Measurements from ENCODE around the gene TMPRSS6. TPM values are rescaled to one million over a fixed set of nuclear protein-coding genes. Genes with fewer than 3 reads are reported as not detected.

TMPRSS6 gene
- total RNA-seq, 2 experiments from 2014 or later = 17.6 to 20.2 TPM

GRCh38 chr22:37058917-37059701, 50.4 kb downstream of the TMPRSS6 start:
- H3K4me3 Mint-ChIP-seq = no peak overlapping the region
- ATAC-seq (no peak), DNase-seq (no peak)
- no peaks in the 10 kb centered on the region for H3K9me3 Mint-ChIP-seq (ENCODE audit: low read depth)
- H3K4me1 Mint-ChIP-seq = peaks cover 34% of the 10 kb centered on the region
- POLR2A ChIA-PET = no interaction called here
- intact Hi-C loops (cut with DNase I, micrococcal nuclease) = no loop called here
- no peak overlapping the region for H3K27ac Mint-ChIP-seq
- H3K27me3 Mint-ChIP-seq = no peaks in the 10 kb centered on the region
- CTCF ChIA-PET = interaction anchor here (0.6 kb wide), 3 partner anchors 35 to 277 kb away, joined by 3 to 5 read pairs (median 3); no protein-coding TSS in a partner anchor
- peaks cover 28% of the 10 kb centered on the region for H3K36me3 Mint-ChIP-seq (ENCODE audit: low read depth)

- Mint-ChIP-seq H3K4me3 (no peak overlapping the region), H3K27me3 (no peaks in the 10 kb centered on the region), H3K27ac (no peak overlapping the region), H3K36me3 (ENCODE audit: low read depth) (peaks cover 26% of the 10 kb centered on the region), H3K9me3 (ENCODE audit: low read depth) (no peaks in the 10 kb centered on the region), H3K4me1 (peaks cover 33% of the 10 kb centered on the region)
- CTCF ChIA-PET = no interaction called here
- POLR2A ChIA-PET = no interaction called here
- ATAC-seq (no peak), DNase-seq (no peak)
- intact Hi-C loops (cut with DNase I, micrococcal nuclease) = no loop called here
These were observed 51.6 kb downstream of the TMPRSS6 start for GRCh38 chr22:37057796-37058510.

GRCh38 chr22:37057226-37057625, 52.3 kb downstream of the TMPRSS6 start:
- peaks cover 30% of the 10 kb centered on the region for H3K4me1 Mint-ChIP-seq
- no peaks in the 10 kb centered on the region for H3K27me3 Mint-ChIP-seq
- no peak for DNase-seq
- CTCF ChIA-PET = no interaction called here
- H3K36me3 Mint-ChIP-seq (ENCODE audit: low read depth) = peaks cover 26% of the 10 kb centered on the region
- POLR2A ChIA-PET = no interaction called here
- ATAC-seq = no peak
- intact Hi-C loops (cut with DNase I, micrococcal nuclease) = no loop called here
- H3K27ac Mint-ChIP-seq = no peak overlapping the region
- H3K4me3 Mint-ChIP-seq = no peak overlapping the region
- H3K9me3 Mint-ChIP-seq (ENCODE audit: low read depth) = no peaks in the 10 kb centered on the region

- CTCF ChIA-PET = interaction anchor here (0.6 to 1.7 kb wide), 5 partner anchors 11 to 369 kb away, joined by 3 to 8 read pairs (median 4); partner anchors contain the start of gene IL2RB
- DNase-seq (no peak), ATAC-seq (no peak)
- POLR2A ChIA-PET = no interaction called here
- Mint-ChIP-seq H3K4me3 (no peak overlapping the region), H3K27ac (no peak overlapping the region), H3K36me3 (ENCODE audit: low read depth) (peaks cover 23% of the 10 kb centered on the region), H3K9me3 (ENCODE audit: low read depth) (no peaks in the 10 kb centered on the region), H3K27me3 (no peaks in the 10 kb centered on the region), H3K4me1 (peaks cover 22% of the 10 kb centered on the region)
- intact Hi-C loops (cut with DNase I, micrococcal nuclease) = no loop called here
These were observed 53.3 kb downstream of the TMPRSS6 start for GRCh38 chr22:37056246-37056645.

- ATAC-seq = no peak
- Mint-ChIP-seq H3K27me3 (no peaks in the 10 kb centered on the region), H3K27ac (no peak overlapping the region), H3K36me3 (ENCODE audit: low read depth) (peaks cover 12% of the 10 kb centered on the region), H3K4me1 (peaks cover 7% of the 10 kb centered on the region), H3K9me3 (ENCODE audit: low read depth) (no peaks in the 10 kb centered on the region), H3K4me3 (no peak overlapping the region)
- CTCF ChIA-PET = interaction anchor here (0.5 to 1.7 kb wide), 6 partner anchors 10 to 1823 kb away, joined by 3 to 8 read pairs (median 3); no protein-coding TSS in a partner anchor
- DNase-seq = no peak
- POLR2A ChIA-PET = no interaction called here
- intact Hi-C loops (cut with DNase I, micrococcal nuclease) = loop anchor here in 1 of 2 experiments (5.0 kb wide), 1 partner anchor 277 kb away; the partner anchor contains the start of gene IFT27
These were observed 54.7 kb downstream of the TMPRSS6 start for GRCh38 chr22:37054600-37055365.

- ChIA-PET CTCF (interaction anchor here (0.6 to 0.7 kb wide), 2 partner anchors 144 to 1822 kb away, joined by 3 to 4 read pairs; no protein-coding TSS in a partner anchor), POLR2A (no interaction called here)
- no peak overlapping the region for H3K27ac Mint-ChIP-seq
- no peaks in the 10 kb centered on the region for H3K27me3 Mint-ChIP-seq
- peaks cover 9% of the 10 kb centered on the region for H3K36me3 Mint-ChIP-seq (ENCODE audit: low read depth)
- intact Hi-C loops (cut with DNase I, micrococcal nuclease) = loop anchor here in 1 of 2 experiments (5.0 kb wide), 1 partner anchor 277 kb away; the partner anchor contains the start of gene IFT27
- H3K4me3 Mint-ChIP-seq = no peak overlapping the region
- no peak for DNase-seq
- H3K9me3 Mint-ChIP-seq (ENCODE audit: low read depth) = no peaks in the 10 kb centered on the region
- ATAC-seq = no peak
- peaks cover 6% of the 10 kb centered on the region for H3K4me1 Mint-ChIP-seq
These were observed 55.5 kb downstream of the TMPRSS6 start for GRCh38 chr22:37054056-37054395.

GRCh38 chr22:37053310-37054055, 56.0 kb downstream of the TMPRSS6 start:
- no peak for DNase-seq
- POLR2A ChIA-PET = no interaction called here
- no peaks in the 10 kb centered on the region for H3K27me3 Mint-ChIP-seq
- ATAC-seq = no peak
- no peak overlapping the region for H3K27ac Mint-ChIP-seq
- intact Hi-C loops (cut with DNase I, micrococcal nuclease) = loop anchor here in 1 of 2 experiments (5.0 kb wide), 1 partner anchor 276 kb away; the partner anchor contains the start of gene IFT27
- no peaks in the 10 kb centered on the region for H3K9me3 Mint-ChIP-seq (ENCODE audit: low read depth)
- peak overlapping the region; percentile 79 for H3K4me3 Mint-ChIP-seq
- peaks cover 6% of the 10 kb centered on the region for H3K4me1 Mint-ChIP-seq
- CTCF ChIA-PET = interaction anchor here (0.6 kb wide), 1 partner anchor 144 kb away, joined by 4 read pairs; no protein-coding TSS in a partner anchor
- H3K36me3 Mint-ChIP-seq (ENCODE audit: low read depth) = peaks cover 9% of the 10 kb centered on the region

GRCh38 chr22:37052386-37053309, 56.9 kb downstream of the TMPRSS6 start:
- H3K9me3 Mint-ChIP-seq (ENCODE audit: low read depth) = no peaks in the 10 kb centered on the region
- H3K4me1 Mint-ChIP-seq = peaks cover 6% of the 10 kb centered on the region
- H3K4me3 Mint-ChIP-seq = peak overlapping the region; percentile 79
- intact Hi-C loops (cut with DNase I, micrococcal nuclease) = loop anchor here in 1 of 2 experiments (5.0 kb wide), 1 partner anchor 275 kb away; the partner anchor contains the start of gene IFT27
- H3K27ac Mint-ChIP-seq = peak overlapping the region; percentile 67
- DNase-seq = no peak
- POLR2A ChIA-PET = interaction anchor here (1.0 to 1.7 kb wide), 2 partner anchors 8 to 12 kb away, joined by 3 to 9 read pairs; no protein-coding TSS in a partner anchor
- ATAC-seq = no peak
- H3K27me3 Mint-ChIP-seq = no peaks in the 10 kb centered on the region
- CTCF ChIA-PET = interaction anchor here (1.0 kb wide), 1 partner anchor 186 kb away, joined by 3 read pairs; no protein-coding TSS in a partner anchor
- H3K36me3 Mint-ChIP-seq (ENCODE audit: low read depth) = peaks cover 5% of the 10 kb centered on the region

GRCh38 chr22:37051391-37052385, 57.8 kb downstream of the TMPRSS6 start, which contains the start of gene KCTD17:
Gene KCTD17 (plus strand): TSS chr22:37051742. CDS start chr22:37051761, 19 bp downstream.
- ChIA-PET POLR2A (interaction anchor here (1.0 to 1.7 kb wide), 4 partner anchors 9 to 111 kb away, joined by 3 to 9 read pairs (median 4); no protein-coding TSS in a partner anchor), CTCF (interaction anchor here (1.0 to 1.5 kb wide), 4 partner anchors 31 to 276 kb away, joined by 3 to 4 read pairs (median 3); partner anchors contain the start of gene IFT27)
- no peaks in the 10 kb centered on the region for H3K27me3 Mint-ChIP-seq
- H3K27ac Mint-ChIP-seq = peak within 1 kb of the TSS; percentile 67
- no peaks in the 10 kb centered on the region for H3K9me3 Mint-ChIP-seq (ENCODE audit: low read depth)
- H3K4me1 Mint-ChIP-seq = peaks cover 6% of the 10 kb centered on the region
- ATAC-seq = peak; percentile 100
- intact Hi-C loops (cut with DNase I, micrococcal nuclease) = loop anchor here in 1 of 2 experiments (1.0 to 5.0 kb wide), 3 partner anchors 71 to 274 kb away; partner anchors contain the start of gene IFT27
- peak; percentile 90 for DNase-seq
- peak within 1 kb of the TSS; percentile 79 for H3K4me3 Mint-ChIP-seq
- no peaks in the 10 kb centered on the region for H3K36me3 Mint-ChIP-seq (ENCODE audit: low read depth)
